ENCODE results near the gene TMEM175.

TMEM175 gene

GRCh38 chr4:960636-961350, 28.5 kb downstream of the TMEM175 start:
- DNase-seq = no peak

GRCh38 chr4:961351-962230, 29.3 kb downstream of the TMEM175 start:
- DNase-seq = no peak

- DNase-seq = no peak
Measured at GRCh38 chr4:962231-963208, 30.3 kb downstream of the TMEM175 start.

GRCh38 chr4:963276-964225, 31.3 kb downstream of the TMEM175 start:
- no peak for DNase-seq

- DNase-seq = no peak
Measured at GRCh38 chr4:964346-965025, 32.2 kb downstream of the TMEM175 start.

- no peak for DNase-seq
Measured at GRCh38 chr4:965048-965765, 32.9 kb downstream of the TMEM175 start.

GRCh38 chr4:965766-966134, 33.5 kb downstream of the TMEM175 start:
- no peak for DNase-seq

- DNase-seq = no peak
Measured at GRCh38 chr4:966266-967112, 34.2 kb downstream of the TMEM175 start.

- DNase-seq = no peak
Measured at GRCh38 chr4:967113-968104, 35.1 kb downstream of the TMEM175 start.

GRCh38 chr4:968221-968620, 36.0 kb downstream of the TMEM175 start:
- DNase-seq = no peak

GRCh38 chr4:968621-969394, 36.5 kb downstream of the TMEM175 start:
- DNase-seq = no peak

- peak; percentile 75 for DNase-seq
Measured at GRCh38 chr4:970046-970745, 37.9 kb downstream of the TMEM175 start.

- no peak for DNase-seq
Measured at GRCh38 chr4:970854-971520, 38.7 kb downstream of the TMEM175 start.

- DNase-seq = no peak
Measured at GRCh38 chr4:971666-972500, 39.6 kb downstream of the TMEM175 start.
